Spleen (tissue), 11 donors: ENCODE results near the gene B3GALNT2. TPM values are rescaled to one million over a fixed set of nuclear protein-coding genes. Genes with fewer than 3 reads are reported as not detected.

Source experiments
- DNase-seq: peaks from one replicate; pipeline ENCODE4 v3.0.0-alpha.2; 2020
- H3K27ac ChIP-seq, 8 donors: fragments of 200-600 bp; sonication (generic) in 7 of 8; 1 replicate in 4 of 8; 2 replicates in 4 of 8; pipeline versions ENCODE4 v1.5.0 to v1.8.0; 2016 to 2021; ENCODE audit warnings: inconsistent platforms in 4 of 8, mild to moderate bottlenecking in 4 of 8, moderate library complexity in 1 of 8
- H3K27me3 ChIP-seq, 7 donors: fragments of 200-600 bp; sonication (generic) in 6 of 7; replicated peaks in 1 of 7; 1 replicate in 4 of 7; 2 replicates in 3 of 7; pipeline versions ENCODE4 v1.5.0 to v1.8.0; 2016 to 2021; ENCODE audit warnings: inconsistent platforms in 3 of 7, mild to moderate bottlenecking in 1 of 7
- H3K36me3 ChIP-seq, 6 donors: fragments of 200-600 bp; sonication (generic) in 5 of 6; 1 replicate in 4 of 6; 2 replicates in 2 of 6; pipeline versions ENCODE4 v1.5.0 to v1.8.0; 2016 to 2021; ENCODE audit warnings: inconsistent platforms in 2 of 6
- H3K4me1 ChIP-seq, 6 donors: fragments of 200-600 bp; sonication (generic) in 5 of 6; 1 replicate in 3 of 6; 2 replicates in 3 of 6; pipeline versions ENCODE4 v1.5.0 to v1.8.0; 2016 to 2021; ENCODE audit warnings: inconsistent platforms in 3 of 6
- H3K4me3 ChIP-seq, 8 donors: fragments of 200-600 bp; sonication (generic) in 7 of 8; 1 replicate in 4 of 8; 2 replicates in 4 of 8; pipeline versions ENCODE4 v1.5.0 to v1.8.0; 2016 to 2021; ENCODE audit warnings: inconsistent platforms in 4 of 8, mild to moderate bottlenecking in 4 of 8, moderate library complexity in 2 of 8
- H3K9me3 ChIP-seq, 8 donors: fragments of 200-600 bp; sonication (generic) in 7 of 8; 1 replicate in 4 of 8; 2 replicates in 4 of 8; pipeline versions ENCODE4 v1.5.0 to v1.8.0; 2016 to 2021; ENCODE audit warnings: inconsistent platforms in 4 of 8
- CTCF ChIP-seq, 11 experiments: fragments of 200-600 bp in 7 of 11; fragments of 450-650 bp in 4 of 11; sonication (generic) in 4 of 11; IDR thresholded peaks in 8 of 11; conservative IDR thresholded peaks in 3 of 11; 1 replicate in 7 of 11; 2 replicates in 4 of 11; pipeline versions ENCODE4 v1.4.0 to v1.8.0; 2016 to 2021; ENCODE audit warnings: antibody characterized with exemption in 11 of 11, inconsistent platforms in 4 of 11, mild to moderate bottlenecking in 1 of 11
- POLR2A ChIP-seq, 3 donors: fragments of 450-650 bp; IDR thresholded peaks; one replicate each; pipeline ENCODE4 v1.5.1; 2017; ENCODE audit warnings: antibody characterized with exemption in 3 of 3, mild to moderate bottlenecking in 1 of 3
- POLR2AphosphoS5 ChIP-seq, 3 donors: sonication (generic); formaldehyde crosslinking; IDR thresholded peaks; one replicate each; pipeline ENCODE4 v1.5.1; 2017; ENCODE audit warnings: antibody characterized with exemption in 3 of 3
- WGBS, 5 donors: extraction: QIAGEN DNeasy Blood & Tissue Kit in 3 of 5; methylation state at CpG; one replicate each; pipeline versions ENCODE4 v1.1.5 to v1.1.7; 2013 to 2018; 5-methylcytosine and 5-hydroxymethylcytosine counted together
- intact Hi-C: fragments of 100-400 bp; cut with DNase I; formaldehyde crosslinking; loops from one replicate; pipeline ENCODE4 v1.15.0; 2023; ENCODE audit warnings: low total_unique reads
- polyA plus RNA-seq, 3 donors: library from polyadenylated mRNA; stranded (reverse); fragments of 200-250 nt; gene quantifications; one replicate each; pipeline ENCODE4 v1.2.1, GENCODE V29; 2013
- total RNA-seq, 7 donors: library from RNA; depleted of rRNA in 3 of 7; stranded (reverse); fragments of >200 nt in 3 of 7; fragmentation: NEBNext Ultra II Directional in 4 of 7; extraction: Animal tissue kit (Norgen Biotek cat#: 25700) in 4 of 7; gene quantifications; one replicate each; pipeline versions ENCODE4 v1.1.0 to v1.2.1, GENCODE V29; 2016 to 2021
- donor health status: healthy with polysubstance abuse.
- donor health status: DM: no; HTN: no; CAD: no; lungs with moderate emphysema.
- donor health status: DM: no; HTN: no; CAD: no.
- donor health status: Bipolar disorder and iron deficiency.
- donor health status: healthy.
- donor health status: DM: no; HTN: no; CAD: no.
- donor health status: DM: yes; HTN: yes; CAD: no.

The B3GALNT2 gene
- total and polyA plus RNA-seq, 10 donors = 1.1 to 35.1 (median 11.7) TPM

- Histone ChIP-seq H3K27ac (no peak overlapping the region), H3K9me3 (no peaks in the 10 kb centered on the region), H3K36me3 (peaks cover 0 to 20% (median 0%) of the 10 kb centered on the region in 6 donors), H3K4me3 (no peak overlapping the region), H3K27me3 (no peaks in the 10 kb centered on the region), H3K4me1 (peaks cover 0 to 8% (median 0%) of the 10 kb centered on the region in 6 donors)
- DNase-seq = no peak
- WGBS, 5 donors = 72 to 93% (median 91%) methylated on average over 3 of the region's 3 CpGs
- intact Hi-C loops = no loop called here
- TF ChIP-seq POLR2AphosphoS5 (IDR thresholded peaks at IDR 0.05) = no peak
- no peak for TF ChIP-seq CTCF (IDR thresholded peaks at IDR 0.05 in 8 of 11, conservative IDR thresholded peaks at IDR 0.05 in 3 of 11)
- TF ChIP-seq POLR2A (IDR thresholded peaks at IDR 0.05) = no peak
Measured at GRCh38 chr1:235408503-235408960, 95.7 kb downstream of the B3GALNT2 start.

GRCh38 chr1:235407419-235407818 is 96.8 kb downstream of the B3GALNT2 start:
- H3K4me1 ChIP-seq = peaks cover 0 to 8% (median 0%) of the 10 kb centered on the region in 6 donors
- no peak overlapping the region for H3K4me3 ChIP-seq
- no peak for DNase-seq
- H3K27ac ChIP-seq = no peak overlapping the region
- WGBS, 5 donors = 89 to 97% (median 95%) methylated on average over 5 of the region's 5 CpGs
- peaks cover 0 to 31% (median 2%) of the 10 kb centered on the region in 6 donors for H3K36me3 ChIP-seq
- TF ChIP-seq CTCF (IDR thresholded peaks at IDR 0.05 in 8 of 11, conservative IDR thresholded peaks at IDR 0.05 in 3 of 11) (no peak), POLR2A (IDR thresholded peaks at IDR 0.05) (no peak), POLR2AphosphoS5 (IDR thresholded peaks at IDR 0.05) (no peak)
- intact Hi-C loops = no loop called here
- H3K9me3 ChIP-seq = no peaks in the 10 kb centered on the region
- H3K27me3 ChIP-seq = no peaks in the 10 kb centered on the region

GRCh38 chr1:235404190-235404589 is 100.1 kb downstream of the B3GALNT2 start:
- Histone ChIP-seq H3K4me1 (peaks cover 0 to 5% (median 0%) of the 10 kb centered on the region in 6 donors), H3K4me3 (no peak overlapping the region), H3K27ac (no peak overlapping the region), H3K9me3 (no peaks in the 10 kb centered on the region), H3K27me3 (no peaks in the 10 kb centered on the region), H3K36me3 (peaks cover 0 to 37% (median 6%) of the 10 kb centered on the region in 6 donors)
- TF ChIP-seq POLR2AphosphoS5 (IDR thresholded peaks at IDR 0.05) = no peak
- no peak for TF ChIP-seq POLR2A (IDR thresholded peaks at IDR 0.05)
- TF ChIP-seq CTCF (IDR thresholded peaks at IDR 0.05 in 8 of 11, conservative IDR thresholded peaks at IDR 0.05 in 3 of 11) = no peak
- intact Hi-C loops = no loop called here
- no peak for DNase-seq
- 92 to 96% (median 92%) methylated on average over 5 of the region's 5 CpGs for WGBS, 5 donors

GRCh38 chr1:235403593-235403992 is 100.7 kb downstream of the B3GALNT2 start:
- no peak overlapping the region for H3K27ac ChIP-seq
- WGBS, 5 donors = 61 to 92% (median 85%) methylated on average over 1 of the region's 1 CpG
- no peaks in the 10 kb centered on the region for H3K27me3 ChIP-seq
- H3K4me3 ChIP-seq = no peak overlapping the region
- no peaks in the 10 kb centered on the region for H3K9me3 ChIP-seq
- peaks cover 0 to 5% (median 0%) of the 10 kb centered on the region in 6 donors for H3K4me1 ChIP-seq
- no peak for TF ChIP-seq POLR2A (IDR thresholded peaks at IDR 0.05)
- no peak for TF ChIP-seq POLR2AphosphoS5 (IDR thresholded peaks at IDR 0.05)
- TF ChIP-seq CTCF (IDR thresholded peaks at IDR 0.05 in 8 of 11, conservative IDR thresholded peaks at IDR 0.05 in 3 of 11) = no peak
- intact Hi-C loops = no loop called here
- no peak for DNase-seq
- H3K36me3 ChIP-seq = peaks cover 0 to 37% (median 6%) of the 10 kb centered on the region in 6 donors
